Retinal pigment epithelial cell (primary cell): ENCODE measurements around the gene CCT8.

Source experiments
- DNase-seq: peaks from one replicate; pipeline ENCODE4 v3.0.0-alpha.2; 2010; ENCODE audit warnings: low read depth
- H3K4me3 ChIP-seq: 2 replicates; pipeline ENCODE4 v1.5.1; 2011; ENCODE audit warnings: mild to moderate bottlenecking, low read length, control low read depth, moderate library complexity
- CTCF ChIP-seq: conservative IDR thresholded peaks from 2 replicates; pipeline ENCODE4 v1.5.1; 2011; ENCODE audit warnings: low read depth, low read length, control low read depth, inconsistent platforms

Gene CCT8

GRCh38 chr21:29085106-29085752, 11.8 kb upstream of the CCT8 start:
- TF ChIP-seq CTCF: no peak
- H3K4me3 ChIP-seq: no peak overlapping the region
- no peak for DNase-seq

- no peak for TF ChIP-seq CTCF
- no peak overlapping the region for H3K4me3 ChIP-seq
These were observed 10.9 kb upstream of the CCT8 start for GRCh38 chr21:29084372-29084771.

GRCh38 chr21:29083306-29083705, 9.9 kb upstream of the CCT8 start:
- H3K4me3 ChIP-seq: no peak overlapping the region
- DNase-seq: no peak
- no peak for TF ChIP-seq CTCF

More at GRCh38 chr21:29084372-29084771, 10.9 kb upstream of the CCT8 start:
- no peak for DNase-seq

- TF ChIP-seq CTCF: no peak
- no peak for DNase-seq
- no peak overlapping the region for H3K4me3 ChIP-seq
These were observed 8.8 kb upstream of the CCT8 start for GRCh38 chr21:29082046-29082815.

GRCh38 chr21:29080454-29080941, 7.0 kb upstream of the CCT8 start:
- no peak overlapping the region for H3K4me3 ChIP-seq
- peak; percentile 7 for TF ChIP-seq CTCF
- no peak for DNase-seq

GRCh38 chr21:29078869-29079767, 5.7 kb upstream of the CCT8 start:
- no peak overlapping the region for H3K4me3 ChIP-seq
- TF ChIP-seq CTCF: no peak
- DNase-seq: no peak
